HAP-1 (cell line): ENCODE data around the gene IZUMO3.
"Not testable (repeated sequence)": the region's sequence is repeated elsewhere in the genome, so short reads cannot be mapped to it uniquely, and the experiment has no call there.

Source experiments
- DNase-seq, 2 experiments: peaks; one replicate each; pipeline ENCODE4 v3.0.0-alpha.2; 2016 to 2020; ENCODE audit warnings: low spot score in 2 of 2
- H3K27me3 ChIP-seq: fragments of 250-450 bp; sonication (Bioruptor Pico); 2 replicates; pipeline ENCODE4 v1.5.1; 2020; ENCODE audit warnings: low read depth, mild to moderate bottlenecking, moderate library complexity
- H3K36me3 ChIP-seq: fragments of 250-450 bp; sonication (Bioruptor Pico); replicated peaks from 2 replicates; pipeline ENCODE4 v1.5.1; 2020; ENCODE audit warnings: mild to moderate bottlenecking
- H3K4me1 ChIP-seq: fragments of 250-450 bp; sonication (Bioruptor Pico); 2 replicates; pipeline ENCODE4 v1.5.1; 2020; ENCODE audit warnings: mild to moderate bottlenecking
- H3K4me3 ChIP-seq: fragments of 250-450 bp; sonication (Bioruptor Pico); 2 replicates; pipeline ENCODE4 v1.5.1; 2020; ENCODE audit warnings: mild to moderate bottlenecking, moderate library complexity
- H3K9me3 ChIP-seq: fragments of 250-450 bp; sonication (Bioruptor Pico); 2 replicates; pipeline ENCODE4 v1.5.1; 2020; ENCODE audit warnings: mild to moderate bottlenecking, moderate library complexity
- in situ Hi-C: fragments of 300-500 bp; cut with MboI; formaldehyde crosslinking; loops from 3 replicates; pipeline ENCODE4 v1.14.3; 2020; ENCODE audit warnings: low sequenced_read_pairs, inconsistent platforms, mixed read lengths

IZUMO3 gene

GRCh38 chr9:24545847-24546522 lies at the start of gene IZUMO3:
TSS of gene IZUMO3 (minus strand) at chr9:24545897. CDS start at chr9:24545649, 248 bp downstream.
- in situ Hi-C loops, result no loop called here
- DNase-seq, result no peak
- Histone ChIP-seq H3K36me3 (no peaks in the 10 kb centered on the region), H3K27me3 (no peaks in the 10 kb centered on the region), H3K9me3 (no peaks in the 10 kb centered on the region), H3K4me1 (no peaks in the 10 kb centered on the region), H3K4me3 (no peak within 1 kb of the TSS)

GRCh38 chr9:24594234-24594850 lies 48.6 kb upstream of the IZUMO3 start:
- no peak for DNase-seq
- H3K4me1 ChIP-seq, result peaks cover 9% of the 10 kb centered on the region
- no peaks in the 10 kb centered on the region for H3K9me3 ChIP-seq
- H3K27me3 ChIP-seq, result no peaks in the 10 kb centered on the region
- in situ Hi-C loops, result no loop called here
- H3K4me3 ChIP-seq, result no peak overlapping the region
- no peaks in the 10 kb centered on the region for H3K36me3 ChIP-seq

- Histone ChIP-seq H3K36me3 (no peaks in the 10 kb centered on the region), H3K4me3 (no peak overlapping the region), H3K4me1 (peaks cover 9% of the 10 kb centered on the region), H3K27me3 (no peaks in the 10 kb centered on the region), H3K9me3 (no peaks in the 10 kb centered on the region)
- in situ Hi-C loops, result no loop called here
- no peak for DNase-seq
Measured at GRCh38 chr9:24590432-24590831, 44.7 kb upstream of the IZUMO3 start.

GRCh38 chr9:24587883-24588282 lies 42.2 kb upstream of the IZUMO3 start:
- Histone ChIP-seq H3K4me3 (no peak overlapping the region), H3K36me3 (no peaks in the 10 kb centered on the region), H3K27me3 (no peaks in the 10 kb centered on the region), H3K9me3 (no peaks in the 10 kb centered on the region), H3K4me1 (peaks cover 9% of the 10 kb centered on the region)
- no peak for DNase-seq
- in situ Hi-C loops, result no loop called here

GRCh38 chr9:24582146-24583126 lies 36.7 kb upstream of the IZUMO3 start:
- no peaks in the 10 kb centered on the region for H3K36me3 ChIP-seq
- no peaks in the 10 kb centered on the region for H3K4me1 ChIP-seq
- H3K4me3 ChIP-seq, result no peak overlapping the region
- no peaks in the 10 kb centered on the region for H3K27me3 ChIP-seq
- no peak for DNase-seq
- in situ Hi-C loops, result no loop called here
- no peaks in the 10 kb centered on the region for H3K9me3 ChIP-seq

GRCh38 chr9:24580005-24580404 lies 34.3 kb upstream of the IZUMO3 start:
- H3K4me3 ChIP-seq, H3K9me3 ChIP-seq, DNase-seq, H3K27me3 ChIP-seq, in situ Hi-C loops, H3K4me1 ChIP-seq, H3K36me3 ChIP-seq: not testable (repeated sequence)

GRCh38 chr9:24572406-24572805 lies 26.7 kb upstream of the IZUMO3 start:
- no peaks in the 10 kb centered on the region for H3K4me1 ChIP-seq
- in situ Hi-C loops, result no loop called here
- DNase-seq, result no peak
- no peaks in the 10 kb centered on the region for H3K36me3 ChIP-seq
- H3K27me3 ChIP-seq, result no peaks in the 10 kb centered on the region
- no peak overlapping the region for H3K4me3 ChIP-seq
- H3K9me3 ChIP-seq, result no peaks in the 10 kb centered on the region

- H3K27me3 ChIP-seq, result no peaks in the 10 kb centered on the region
- no peaks in the 10 kb centered on the region for H3K4me1 ChIP-seq
- in situ Hi-C loops, result no loop called here
- H3K9me3 ChIP-seq, result no peaks in the 10 kb centered on the region
- H3K36me3 ChIP-seq, result no peaks in the 10 kb centered on the region
- no peak for DNase-seq
- H3K4me3 ChIP-seq, result no peak overlapping the region
Measured at GRCh38 chr9:24561957-24562356, 16.3 kb upstream of the IZUMO3 start.

- Histone ChIP-seq H3K4me1 (peaks cover 3% of the 10 kb centered on the region), H3K36me3 (no peaks in the 10 kb centered on the region), H3K27me3 (no peaks in the 10 kb centered on the region), H3K4me3 (no peak overlapping the region), H3K9me3 (no peaks in the 10 kb centered on the region)
- in situ Hi-C loops, result no loop called here
- no peak for DNase-seq
Measured at GRCh38 chr9:24553183-24553552, 7.5 kb upstream of the IZUMO3 start.

GRCh38 chr9:24552526-24553182 lies 7.0 kb upstream of the IZUMO3 start:
- Histone ChIP-seq H3K4me1 (peaks cover 3% of the 10 kb centered on the region), H3K36me3 (no peaks in the 10 kb centered on the region), H3K9me3 (no peaks in the 10 kb centered on the region), H3K4me3 (no peak overlapping the region), H3K27me3 (no peaks in the 10 kb centered on the region)
- DNase-seq, result peak in 1 of 2 experiments; percentile 61
- in situ Hi-C loops, result no loop called here

GRCh38 chr9:24545285-24545684 lies 412 bp downstream of the IZUMO3 start:
- in situ Hi-C loops, result no loop called here
- H3K27me3 ChIP-seq, result no peaks in the 10 kb centered on the region
- H3K4me1 ChIP-seq, result no peaks in the 10 kb centered on the region
- no peaks in the 10 kb centered on the region for H3K36me3 ChIP-seq
- H3K9me3 ChIP-seq, result no peaks in the 10 kb centered on the region
- no peak for DNase-seq
- no peak overlapping the region for H3K4me3 ChIP-seq

- in situ Hi-C loops, result no loop called here
- H3K27me3 ChIP-seq, result no peaks in the 10 kb centered on the region
- H3K4me1 ChIP-seq, result no peaks in the 10 kb centered on the region
- H3K36me3 ChIP-seq, result no peaks in the 10 kb centered on the region
- no peak overlapping the region for H3K4me3 ChIP-seq
- no peak for DNase-seq
- H3K9me3 ChIP-seq, result no peaks in the 10 kb centered on the region
Measured at GRCh38 chr9:24518545-24518944, 27.2 kb downstream of the IZUMO3 start.

- H3K4me3 ChIP-seq, result no peak overlapping the region
- in situ Hi-C loops, result no loop called here
- H3K9me3 ChIP-seq, result no peaks in the 10 kb centered on the region
- DNase-seq, result no peak
- no peaks in the 10 kb centered on the region for H3K27me3 ChIP-seq
- H3K4me1 ChIP-seq, result no peaks in the 10 kb centered on the region
- no peaks in the 10 kb centered on the region for H3K36me3 ChIP-seq
Measured at GRCh38 chr9:24516463-24516862, 29.2 kb downstream of the IZUMO3 start.
